Midbrain (tissue), 1 donor: ENCODE measurements around the gene DSCAM.
"Not testable (repeated sequence)": the region's sequence is repeated elsewhere in the genome, so short reads cannot be mapped to it uniquely, and the experiment has no call there.

Experiments
- DNase-seq: peaks from one replicate; lab custom pipeline; 2025; lab: John Stamatoyannopoulos, UW

DSCAM gene

DNA sequence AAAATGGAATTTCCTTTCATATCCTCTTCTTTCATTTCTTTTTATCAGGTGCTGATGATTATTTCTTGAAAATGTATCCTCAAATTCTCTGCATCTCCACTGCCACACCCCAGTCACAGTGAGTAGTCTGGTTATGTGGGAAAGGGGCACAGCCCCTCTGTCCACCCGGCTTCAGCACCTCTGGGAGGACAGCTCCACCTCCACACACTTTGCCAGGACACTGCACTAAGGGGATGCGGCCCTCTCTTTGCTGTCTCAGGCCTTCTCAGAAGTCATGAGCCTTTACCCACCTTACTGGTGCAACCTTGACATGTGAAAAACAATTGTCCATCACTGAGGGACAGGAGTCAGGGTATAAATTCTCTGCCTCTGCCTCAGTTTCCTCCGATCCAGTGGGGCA, 546.7 kb downstream of the DSCAM start:
- no peak for DNase-seq

- DNase-seq = no peak
These were observed 547.5 kb downstream of the DSCAM start for GRCh38 chr21:40299451-40299850.

GRCh38 chr21:40294345-40294744, 552.6 kb downstream of the DSCAM start:
- DNase-seq = no peak

DNA sequence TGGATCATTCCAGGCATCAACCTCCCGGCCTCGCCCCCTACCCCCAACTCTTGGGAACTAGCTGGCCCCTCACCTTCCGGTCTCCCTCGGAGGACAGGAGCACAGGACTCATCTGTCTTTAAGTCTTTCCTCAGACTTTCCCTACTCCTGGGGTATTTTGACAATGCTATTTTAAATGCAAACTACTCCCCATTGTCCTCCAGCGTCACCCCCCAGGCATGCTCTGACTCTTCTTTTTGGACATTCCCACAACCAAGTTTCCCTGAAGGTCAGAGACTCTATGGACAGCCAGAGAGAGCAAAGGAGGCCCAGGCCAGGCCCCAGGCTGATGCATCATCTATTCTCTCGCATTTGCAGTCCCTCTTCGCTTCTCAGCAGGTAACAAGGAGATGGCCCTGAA, 555.4 kb downstream of the DSCAM start:
- no peak for DNase-seq

- DNase-seq = no peak
These were observed 562.5 kb downstream of the DSCAM start for GRCh38 chr21:40284409-40284808.

DNA sequence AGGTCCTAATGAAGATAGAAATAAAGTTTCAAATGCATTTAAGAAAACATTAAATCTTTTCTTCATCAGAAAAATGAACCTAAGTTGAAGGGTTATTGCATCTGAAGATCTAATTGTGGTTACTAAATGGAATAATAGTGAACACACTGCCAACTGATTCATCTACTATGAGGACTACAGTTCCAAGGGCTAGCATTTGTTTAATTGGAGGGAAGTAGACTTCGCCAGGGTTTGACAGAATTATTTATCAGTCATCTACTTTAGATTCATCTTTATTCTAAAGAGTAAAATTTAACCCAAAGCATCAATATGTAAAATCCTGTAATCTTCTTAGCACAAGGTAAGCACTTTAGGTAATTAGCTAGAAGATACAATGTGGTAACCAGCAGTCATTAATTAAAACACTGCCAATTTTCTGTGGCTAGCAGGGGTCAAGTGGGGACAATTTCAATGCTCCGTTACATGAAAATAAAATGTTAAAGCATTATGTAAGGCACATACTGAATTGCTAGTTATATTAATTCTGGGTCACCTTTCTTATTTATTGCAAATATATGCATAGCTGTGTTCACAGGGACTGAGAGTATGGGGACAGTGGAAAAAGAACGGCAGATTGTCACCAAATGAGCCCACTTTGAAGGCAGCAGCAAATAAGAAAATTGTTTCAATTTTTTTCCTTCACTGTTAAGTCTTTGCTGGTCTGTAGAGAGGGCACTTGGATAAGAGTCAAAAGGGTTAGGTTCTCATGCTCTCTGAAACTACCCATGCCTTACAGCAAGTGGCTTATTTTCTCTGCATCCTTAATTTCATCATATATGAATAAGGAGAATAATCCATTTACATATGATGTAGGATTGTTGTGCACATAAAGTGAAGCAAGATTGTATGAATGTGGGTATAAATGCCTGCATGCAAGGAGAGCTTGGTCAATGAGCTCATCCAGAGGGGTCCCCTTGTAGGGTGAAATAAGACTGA, 563.8 kb downstream of the DSCAM start:
- DNase-seq = no peak

- DNase-seq = no peak
These were observed 568.6 kb downstream of the DSCAM start for GRCh38 chr21:40278345-40278744.

DNA sequence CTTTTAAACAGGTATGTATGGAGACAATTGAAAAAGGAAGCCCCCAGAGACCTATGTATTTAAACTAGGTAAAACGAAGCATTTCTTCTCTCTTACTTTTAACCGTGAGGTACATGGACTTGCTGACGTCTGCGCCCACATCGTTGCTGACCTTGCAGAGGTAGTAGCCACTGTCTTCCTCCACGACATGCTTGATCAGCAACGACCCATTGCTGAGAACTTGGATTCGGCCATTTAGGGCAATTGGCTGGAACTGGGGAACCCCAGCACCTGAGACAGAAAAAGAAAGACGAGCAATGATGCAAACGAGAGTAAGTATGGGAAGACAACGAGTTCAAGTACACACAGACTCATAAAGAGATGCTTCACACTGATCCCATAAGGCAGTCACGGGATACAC, 571.0 kb downstream of the DSCAM start:
- DNase-seq = no peak

GRCh38 chr21:40272037-40272436, 574.9 kb downstream of the DSCAM start:
- no peak for DNase-seq

- DNase-seq = no peak
These were observed 575.8 kb downstream of the DSCAM start for GRCh38 chr21:40271164-40271563.

GRCh38 chr21:40270047-40270446, 576.9 kb downstream of the DSCAM start:
- no peak for DNase-seq

DNA sequence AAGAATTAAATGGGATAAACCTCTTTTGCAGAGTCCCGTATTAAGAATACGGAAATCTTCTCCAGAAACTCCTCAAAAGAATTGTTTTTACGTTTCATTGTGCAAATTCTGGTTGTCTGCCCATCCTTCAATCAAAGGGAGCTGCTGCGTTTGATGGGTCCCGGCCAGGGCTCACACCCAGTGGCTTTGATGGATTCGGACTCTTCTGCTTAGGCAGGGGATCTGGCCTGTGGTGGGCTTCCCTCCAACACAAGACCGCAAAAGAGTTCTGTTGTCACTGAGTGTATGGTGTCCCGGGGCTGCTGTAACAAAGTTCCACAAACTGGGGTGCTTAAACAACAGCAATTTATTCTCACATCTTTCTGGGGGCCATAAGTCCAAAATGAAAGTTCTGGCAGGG, 577.7 kb downstream of the DSCAM start:
- DNase-seq = no peak

DNA sequence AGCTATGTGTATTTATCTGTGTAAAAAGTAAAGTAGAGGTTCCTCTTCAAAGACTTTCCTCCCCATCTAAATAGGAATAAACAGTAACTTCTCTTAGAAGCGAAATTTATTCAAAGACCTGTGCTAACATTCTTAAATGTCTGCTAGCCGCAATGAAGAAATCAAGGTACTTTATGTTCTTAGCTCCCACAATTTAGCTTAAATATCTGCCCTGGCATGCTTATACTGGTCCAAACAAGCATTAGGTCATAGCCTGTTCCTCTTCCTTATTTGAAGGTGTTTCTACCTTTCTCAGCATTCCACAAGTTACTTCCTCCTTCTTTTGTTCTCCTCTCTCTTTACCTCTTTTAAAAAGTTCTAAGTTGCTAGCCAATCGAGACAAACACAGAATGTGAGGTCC, 588.5 kb downstream of the DSCAM start:
- not testable (repeated sequence) for DNase-seq

GRCh38 chr21:40257342-40257741, 589.6 kb downstream of the DSCAM start:
- DNase-seq = no peak

GRCh38 chr21:40255518-40256444, 591.2 kb downstream of the DSCAM start:
- DNase-seq = no peak

- DNase-seq = no peak
These were observed 592.2 kb downstream of the DSCAM start for GRCh38 chr21:40254540-40255465.

GRCh38 chr21:40253112-40253511, 593.8 kb downstream of the DSCAM start:
- no peak for DNase-seq

DNA sequence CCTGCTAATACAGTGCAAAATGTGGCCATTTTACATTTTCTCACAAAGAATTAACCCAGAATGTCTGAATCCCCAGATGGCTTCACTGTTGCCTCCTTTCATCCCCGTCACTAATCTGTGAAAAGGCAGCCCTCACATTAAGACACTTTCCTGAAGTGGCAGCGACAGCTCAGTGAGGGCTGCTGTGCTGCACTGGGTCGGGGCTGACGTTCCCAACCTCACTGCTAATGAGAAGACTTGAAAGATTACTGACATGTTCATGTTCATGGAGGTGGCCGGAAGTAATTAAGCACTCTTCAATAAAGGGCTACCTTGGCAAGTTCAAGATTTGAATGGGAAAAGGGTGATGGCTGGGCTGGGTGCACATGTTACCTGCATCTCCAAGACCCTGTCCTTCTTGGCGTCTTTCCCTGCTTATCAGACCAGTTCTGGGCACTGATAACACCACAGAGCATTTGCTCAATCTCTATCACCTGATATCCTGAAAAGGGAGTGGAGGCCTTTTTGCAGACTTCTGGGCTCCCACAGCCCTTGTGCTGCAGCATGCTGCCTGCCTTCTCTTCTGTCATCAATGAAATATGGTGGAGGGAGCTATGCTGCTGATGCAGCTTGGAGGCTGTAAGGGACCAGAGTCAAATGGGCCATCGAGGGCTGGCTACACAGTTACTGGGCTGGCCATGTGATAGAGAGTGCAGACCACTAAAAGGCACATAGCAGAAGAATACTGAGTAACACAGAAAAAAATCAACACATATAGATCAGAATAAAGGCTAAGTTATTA, 596.3 kb downstream of the DSCAM start:
- DNase-seq = no peak

DNA sequence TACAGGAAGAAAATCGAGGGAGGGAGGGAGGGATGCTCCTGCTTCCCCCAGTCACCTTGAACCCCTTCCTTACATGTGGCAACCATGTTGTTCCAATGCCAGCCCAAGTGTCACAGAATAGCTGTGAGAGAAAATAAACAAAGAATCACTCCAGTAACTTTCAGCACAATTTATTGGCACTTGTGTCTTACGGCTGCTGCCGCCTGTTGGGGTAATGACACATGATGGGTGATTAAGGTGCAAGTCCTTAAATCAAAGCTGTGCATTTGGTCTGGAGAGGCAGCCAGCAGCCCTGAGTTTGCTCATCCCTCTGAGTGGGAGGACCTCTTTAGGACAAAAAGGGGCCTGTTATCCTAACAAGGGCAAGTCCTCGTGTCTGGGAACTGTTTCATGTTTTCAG, 602.0 kb downstream of the DSCAM start:
- DNase-seq = no peak

GRCh38 chr21:40243685-40244084, 603.3 kb downstream of the DSCAM start:
- DNase-seq = no peak
